Suprapubic skin (tissue), 4 donors: ENCODE measurements around the gene CTNNA1.

ENCODE experiments used
- CTCF ChIP-seq, 2 donors: fragments of 200-600 bp in 1 of 2; fragments of 450-650 bp in 1 of 2; sonication (generic) in 1 of 2; IDR thresholded peaks; one replicate each; pipeline ENCODE4 v1.5.1; 2016 to 2019; ENCODE audit warnings: antibody characterized with exemption in 2 of 2, mild to moderate bottlenecking in 1 of 2, moderate library complexity in 1 of 2
- EP300 ChIP-seq: sonication (generic); formaldehyde crosslinking; IDR thresholded peaks from one replicate; pipeline ENCODE4 v1.6.1; 2017; ENCODE audit warnings: antibody characterized with exemption
- POLR2A ChIP-seq, 2 donors: fragments of 450-650 bp; IDR thresholded peaks; one replicate each; pipeline ENCODE4 v1.6.1; 2017; ENCODE audit warnings: antibody characterized with exemption in 2 of 2, mild to moderate bottlenecking in 2 of 2, moderate library complexity in 2 of 2
- POLR2AphosphoS5 ChIP-seq, 3 donors: sonication (generic); formaldehyde crosslinking; IDR thresholded peaks; one replicate each; pipeline ENCODE4 v1.6.1; 2017; ENCODE audit warnings: antibody characterized with exemption in 3 of 3

GRCh38 chr5:138828556-138828955 is 75.3 kb downstream of the CTNNA1 start:
- TF ChIP-seq EP300 (no peak), POLR2A (IDR thresholded peaks at IDR 0.05) (no peak), CTCF (IDR thresholded peaks at IDR 0.05) (no peak), POLR2AphosphoS5 (IDR thresholded peaks at IDR 0.05) (no peak)
